HL-60 (cell line): ENCODE results near the gene BAG2.

Source experiments
- DNase-seq, 2 experiments: peaks; one replicate each; pipeline ENCODE4 v3.0.0-alpha.2; 2010 to 2020; ENCODE audit warnings: low read depth in 1 of 2, low spot score in 1 of 2
- H3K27ac ChIP-seq: fragments of 250-450 bp; sonication (Bioruptor Pico); replicated peaks from 2 replicates; pipeline ENCODE4 v1.5.1; 2020; ENCODE audit warnings: mild to moderate bottlenecking, moderate library complexity
- H3K27me3 ChIP-seq: fragments of 250-450 bp; sonication (Bioruptor Pico); 2 replicates; pipeline ENCODE4 v1.5.1; 2021; ENCODE audit warnings: mild to moderate bottlenecking, moderate library complexity; ENCODE audit not compliant: insufficient read depth, poor library complexity, severe bottlenecking
- H3K4me3 ChIP-seq: replicated peaks from 2 replicates; pipeline ENCODE4 v1.5.1; 2011; ENCODE audit warnings: mild to moderate bottlenecking, control low read depth, low read length; ENCODE audit not compliant: insufficient read depth
- CTCF ChIP-seq: IDR thresholded peaks from one replicate; pipeline ENCODE4 v1.5.1; 2011; ENCODE audit warnings: low read length, control low read depth, inconsistent platforms; ENCODE audit not compliant: insufficient read depth
- GABPA ChIP-seq: IDR thresholded peaks from 2 replicates; pipeline ENCODE4 v1.6.1; 2012; ENCODE audit warnings: low read depth
- POLR2AphosphoS5 ChIP-seq: IDR thresholded peaks from 2 replicates; pipeline ENCODE4 v1.6.1; 2012; ENCODE audit warnings: low read depth
- REST ChIP-seq: IDR thresholded peaks from 2 replicates; pipeline ENCODE4 v1.6.1; 2012; ENCODE audit warnings: low read depth; ENCODE audit not compliant: insufficient replicate concordance
- SPI1 ChIP-seq: IDR thresholded peaks from 2 replicates; pipeline ENCODE4 v1.6.1; 2012; ENCODE audit warnings: low read depth, mild to moderate bottlenecking, borderline replicate concordance

The BAG2 gene

GRCh38 chr6:57163956-57164355 is 8.2 kb upstream of the BAG2 start:
- no peak for DNase-seq
- H3K27ac ChIP-seq: no peak overlapping the region
- no peak overlapping the region for H3K4me3 ChIP-seq
- no peaks in the 10 kb centered on the region for H3K27me3 ChIP-seq
- no peak for TF ChIP-seq CTCF
- TF ChIP-seq POLR2AphosphoS5: no peak
- no peak for TF ChIP-seq GABPA
- TF ChIP-seq REST: no peak
- no peak for TF ChIP-seq SPI1

- Histone ChIP-seq H3K4me3 (no peak overlapping the region), H3K27ac (no peak overlapping the region), H3K27me3 (no peaks in the 10 kb centered on the region)
- no peak for DNase-seq
- TF ChIP-seq REST (no peak), SPI1 (no peak), POLR2AphosphoS5 (no peak), CTCF (no peak), GABPA (no peak)
These were observed 7.0 kb upstream of the BAG2 start for GRCh38 chr6:57165080-57165479.

GRCh38 chr6:57173056-57173885 is 1.1 kb downstream of the BAG2 start:
- peak overlapping the region; percentile 89 for H3K27ac ChIP-seq
- H3K27me3 ChIP-seq: no peaks in the 10 kb centered on the region
- DNase-seq: peak in 1 of 2 experiments; percentile 56
- peak overlapping the region; percentile 73 for H3K4me3 ChIP-seq
- no peak for TF ChIP-seq SPI1

- TF ChIP-seq CTCF: no peak
- TF ChIP-seq REST: no peak
- no peak for TF ChIP-seq GABPA
- no peak for TF ChIP-seq POLR2AphosphoS5
- no peak for TF ChIP-seq SPI1
- H3K27me3 ChIP-seq: no peaks in the 10 kb centered on the region
- peak overlapping the region; percentile 89 for H3K27ac ChIP-seq
- no peak for DNase-seq
- peak overlapping the region; percentile 73 for H3K4me3 ChIP-seq
These were observed 1.9 kb downstream of the BAG2 start for GRCh38 chr6:57173886-57174510.
